Dedifferentiated amniotic fluid mesenchymal stem cell (primary cell): Measurements from ENCODE around the gene INO80D.
"Not testable (repeated sequence)": the region's sequence is repeated elsewhere in the genome, so short reads cannot be mapped to it uniquely, and the experiment has no call there.

Experiments
- DNase-seq: peaks from one replicate; pipeline ENCODE4 v3.0.0-alpha.2; 2016; ENCODE audit errors: extremely low spot score

The INO80D gene

GRCh38 chr2:206083602-206084438 lies 2.2 kb downstream of the INO80D start:
- no peak for DNase-seq

- DNase-seq = no peak
These were observed 3.6 kb downstream of the INO80D start for GRCh38 chr2:206082298-206082843.

DNA sequence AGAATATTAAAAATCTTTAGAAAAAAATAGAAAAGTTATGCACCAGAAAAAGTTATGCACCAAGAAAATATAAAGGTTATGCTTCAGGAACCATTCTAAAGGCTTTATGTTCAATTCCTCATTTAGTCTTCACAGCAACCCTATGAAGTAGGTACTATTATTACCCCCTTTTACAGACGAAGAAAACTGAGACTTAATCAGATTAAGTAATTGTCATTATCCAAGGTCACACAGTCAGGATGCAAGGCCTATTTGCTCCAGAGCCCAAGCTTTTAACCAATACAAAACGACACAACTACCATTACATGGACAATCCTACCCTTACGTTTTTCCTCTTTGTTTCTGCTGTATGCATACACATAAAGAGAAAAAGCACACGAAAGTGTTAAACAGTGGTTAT lies 5.0 kb downstream of the INO80D start:
- DNase-seq = no peak

GRCh38 chr2:206079699-206080465 lies 6.1 kb downstream of the INO80D start:
- DNase-seq = no peak

DNA sequence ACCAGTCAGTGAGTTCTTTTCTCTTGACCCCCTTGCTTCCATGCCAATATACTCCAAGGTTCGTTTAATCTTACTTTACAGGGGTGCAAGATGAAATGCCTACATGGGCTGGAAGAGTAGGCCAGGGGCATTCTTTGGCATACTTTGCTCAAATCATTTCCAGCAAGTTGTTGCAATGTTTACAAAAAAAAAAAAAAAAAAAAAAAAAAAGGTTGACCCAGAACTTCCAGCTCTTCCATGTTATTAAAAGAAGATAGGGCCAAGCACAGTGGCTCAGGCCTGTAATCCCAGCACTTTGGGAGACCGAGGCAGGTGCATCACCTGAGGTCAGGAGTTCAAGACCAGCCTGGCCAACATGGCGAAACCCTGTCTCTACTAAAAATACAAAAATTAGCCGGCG lies 8.1 kb downstream of the INO80D start:
- not testable (repeated sequence) for DNase-seq

DNA sequence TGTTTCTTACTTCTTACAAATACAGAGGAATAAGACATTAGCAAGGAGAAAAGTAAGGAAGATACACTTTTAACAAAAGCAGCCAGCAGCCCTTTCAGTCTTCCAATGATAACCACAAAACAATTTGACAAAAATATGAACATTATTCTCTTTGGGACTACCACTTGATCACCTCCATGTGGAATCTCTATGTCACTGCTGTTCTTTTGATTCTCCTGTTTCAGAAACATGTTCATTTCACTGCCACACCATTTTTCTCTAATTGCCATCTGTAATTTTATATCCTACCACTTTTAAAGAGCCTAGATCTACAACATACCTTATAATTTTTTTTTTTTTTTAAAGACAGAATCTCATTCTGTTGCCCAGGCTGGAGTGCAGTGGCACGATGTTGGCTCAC lies 10.9 kb downstream of the INO80D start:
- DNase-seq = no peak

DNA sequence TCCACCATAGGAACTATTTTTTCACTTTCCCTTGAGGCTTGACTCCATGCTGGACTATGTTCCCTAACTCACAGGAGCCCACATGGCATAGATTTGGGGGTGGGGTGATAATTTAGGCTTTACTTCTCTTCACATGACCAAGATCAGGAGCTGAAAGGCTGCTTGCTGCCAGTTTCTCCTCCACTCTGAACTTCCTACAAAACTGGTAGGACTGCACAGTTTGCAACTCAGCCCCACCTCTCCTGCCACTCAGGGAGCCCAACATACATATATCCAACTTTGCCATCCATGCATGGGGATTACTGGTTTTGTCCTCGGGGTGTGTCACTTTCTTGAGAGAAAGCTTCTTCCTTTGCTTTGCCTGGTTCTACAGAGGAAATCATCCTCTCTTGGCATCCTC lies 14.2 kb downstream of the INO80D start:
- DNase-seq = no peak

DNA sequence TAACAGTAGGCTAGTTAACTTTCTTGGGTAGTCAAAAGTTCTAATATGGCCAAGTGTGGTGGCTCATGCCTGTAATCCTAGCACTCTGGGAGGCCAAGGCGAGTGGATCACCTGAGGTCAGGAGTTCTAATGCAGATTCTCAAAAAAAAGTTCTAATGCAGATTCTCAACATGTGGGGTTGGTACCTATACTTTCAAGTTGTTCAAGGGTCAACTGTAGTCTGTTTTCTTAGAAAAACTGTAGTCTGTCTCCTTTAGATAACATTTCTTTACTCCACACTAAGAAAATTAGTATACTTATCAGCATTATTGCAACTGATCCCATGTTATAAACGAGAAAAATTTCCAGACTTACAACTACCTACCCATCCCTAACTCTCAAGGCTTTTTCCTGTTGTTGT lies 16.6 kb downstream of the INO80D start:
- no peak for DNase-seq

GRCh38 chr2:206068207-206068606 lies 17.8 kb downstream of the INO80D start:
- no peak for DNase-seq

DNA sequence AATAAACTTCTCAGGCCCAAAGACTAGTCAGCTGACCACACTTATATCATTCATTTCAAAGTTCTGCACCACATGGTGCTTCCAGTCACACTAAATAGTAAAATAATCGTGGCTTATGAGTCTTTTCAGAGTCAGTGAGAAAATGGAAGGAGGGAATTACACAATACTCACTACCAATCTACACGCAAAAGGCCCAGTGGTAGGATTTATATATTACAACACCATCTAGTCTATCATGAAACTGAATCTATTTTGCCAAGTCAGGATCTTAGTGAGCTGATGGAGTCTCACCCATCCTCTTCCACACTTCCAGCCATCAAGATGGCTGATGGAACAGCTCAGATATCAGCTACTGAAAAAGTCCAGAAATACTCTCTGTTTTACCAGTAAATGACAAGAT lies 21.9 kb downstream of the INO80D start:
- DNase-seq = no peak

GRCh38 chr2:206063635-206064034 lies 22.3 kb downstream of the INO80D start:
- DNase-seq = no peak

DNA sequence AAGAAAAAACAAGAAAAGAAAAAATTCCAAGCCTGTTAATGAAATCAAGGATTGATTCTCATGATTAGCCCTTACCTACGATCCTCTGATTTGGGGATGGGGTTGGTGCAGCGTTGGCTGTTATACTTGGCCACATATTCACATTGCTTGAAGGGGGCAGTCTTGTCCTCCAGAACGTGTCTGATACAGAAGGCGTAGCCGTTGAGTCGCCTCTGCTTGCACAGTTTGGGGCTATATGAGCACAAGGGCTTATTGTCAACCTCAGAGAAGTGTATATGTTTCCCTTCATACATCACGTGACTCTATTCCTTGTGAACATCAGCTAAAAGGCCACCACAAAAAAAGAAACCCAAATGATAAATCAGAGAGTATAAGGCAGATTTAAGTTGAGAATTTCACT lies 23.2 kb downstream of the INO80D start:
- DNase-seq = no peak

DNA sequence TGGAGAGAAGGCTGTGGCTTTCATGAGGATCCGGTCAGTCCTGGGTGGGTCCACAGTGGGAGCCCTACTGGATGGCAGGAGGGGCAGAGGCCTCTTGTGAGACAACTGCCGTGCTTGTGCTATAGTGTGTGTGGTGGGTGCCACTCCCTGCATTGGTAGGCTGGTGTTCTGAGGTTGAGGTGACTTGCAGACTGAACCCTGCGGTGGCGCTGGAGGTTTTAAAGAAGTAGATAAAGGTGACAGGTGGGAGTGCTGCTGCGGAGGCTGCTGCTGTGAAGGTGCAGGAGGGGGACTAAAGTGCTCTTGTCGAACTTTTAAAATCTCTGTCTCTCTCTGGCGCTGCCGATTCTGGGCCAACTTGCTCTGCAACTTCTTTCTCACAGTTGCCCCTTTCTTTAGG lies 29.7 kb downstream of the INO80D start:
- DNase-seq = no peak

- no peak for DNase-seq
These were observed 31.0 kb downstream of the INO80D start for GRCh38 chr2:206054952-206055351.

DNA sequence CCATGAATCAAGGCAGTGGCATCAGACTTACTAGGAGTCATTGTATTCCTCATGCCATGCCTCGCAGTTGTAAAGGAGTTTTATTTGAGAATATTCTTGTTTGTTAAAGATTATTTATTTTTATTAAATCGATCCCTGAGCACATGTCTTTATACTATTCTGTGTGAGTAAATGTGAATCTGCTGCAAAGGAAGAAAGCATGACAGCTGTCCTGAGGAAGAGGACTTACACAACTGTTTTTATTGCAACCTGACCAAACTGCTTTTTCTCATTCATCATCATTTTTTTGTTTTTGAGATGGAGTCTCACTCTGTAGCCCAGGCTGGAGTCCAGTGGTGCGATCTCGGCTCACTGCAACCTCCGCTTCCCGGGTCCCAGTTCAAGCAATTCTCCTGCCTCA lies 34.1 kb downstream of the INO80D start:
- DNase-seq = no peak

- no peak for DNase-seq
These were observed 36.6 kb downstream of the INO80D start for GRCh38 chr2:206049392-206049791.

DNA sequence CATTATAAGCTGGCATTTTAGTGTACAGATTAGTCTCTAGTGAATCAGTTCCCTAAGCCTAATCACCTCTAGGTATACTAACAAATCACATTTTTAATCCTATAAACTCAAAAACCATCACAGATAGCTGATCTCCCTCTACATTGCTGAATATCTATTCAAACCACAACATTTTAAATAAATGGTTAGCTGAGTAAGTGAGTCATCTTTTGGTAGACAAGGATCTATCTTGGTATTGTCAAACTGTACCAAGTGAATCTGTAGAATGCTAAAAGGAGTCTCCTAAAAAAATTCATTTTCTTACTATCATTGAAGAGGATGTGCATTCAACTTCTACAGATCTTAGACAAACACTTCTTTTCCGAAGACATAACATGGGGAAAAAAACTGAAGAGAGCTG lies 40.7 kb downstream of the INO80D start:
- no peak for DNase-seq

- no peak for DNase-seq
These were observed 45.4 kb downstream of the INO80D start for GRCh38 chr2:206040525-206040924.

DNA sequence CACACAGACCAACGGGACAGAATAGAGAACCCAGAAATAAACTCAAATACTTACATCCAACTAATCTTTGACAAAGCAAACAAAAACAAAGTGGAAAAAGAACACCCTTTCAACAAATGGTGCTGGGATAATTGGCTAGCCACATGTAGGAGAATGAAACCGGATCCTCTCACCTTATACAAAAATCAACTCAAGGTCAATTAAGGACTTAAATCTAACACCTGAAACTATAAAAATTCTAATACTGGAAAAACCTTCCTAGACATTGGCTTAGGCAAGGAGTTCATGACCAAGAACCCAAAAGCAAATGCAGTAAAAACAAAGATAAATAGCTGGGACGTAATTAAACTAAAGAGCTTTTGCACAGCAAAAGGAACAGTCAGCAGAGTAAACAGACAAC lies 50.6 kb downstream of the INO80D start:
- not testable (repeated sequence) for DNase-seq

DNA sequence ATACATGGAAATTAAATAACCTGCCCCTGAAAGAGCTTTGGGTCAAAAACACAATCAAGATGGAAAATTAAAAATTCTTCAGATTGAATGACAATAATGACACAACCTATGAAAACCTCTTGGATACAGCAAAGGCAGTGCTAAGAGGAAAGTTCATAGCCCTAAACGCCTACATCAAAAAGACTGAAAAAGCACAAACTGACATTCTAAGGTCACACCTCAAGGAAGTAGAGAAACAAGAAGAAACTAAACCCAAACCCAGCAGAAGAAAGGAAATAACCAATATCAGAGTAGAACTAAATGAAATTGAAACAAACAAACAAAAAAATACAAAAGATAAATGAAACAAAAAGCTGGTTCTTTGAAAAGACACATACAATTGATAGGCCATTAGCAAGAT lies 52.5 kb downstream of the INO80D start:
- DNase-seq = not testable (repeated sequence)

DNA sequence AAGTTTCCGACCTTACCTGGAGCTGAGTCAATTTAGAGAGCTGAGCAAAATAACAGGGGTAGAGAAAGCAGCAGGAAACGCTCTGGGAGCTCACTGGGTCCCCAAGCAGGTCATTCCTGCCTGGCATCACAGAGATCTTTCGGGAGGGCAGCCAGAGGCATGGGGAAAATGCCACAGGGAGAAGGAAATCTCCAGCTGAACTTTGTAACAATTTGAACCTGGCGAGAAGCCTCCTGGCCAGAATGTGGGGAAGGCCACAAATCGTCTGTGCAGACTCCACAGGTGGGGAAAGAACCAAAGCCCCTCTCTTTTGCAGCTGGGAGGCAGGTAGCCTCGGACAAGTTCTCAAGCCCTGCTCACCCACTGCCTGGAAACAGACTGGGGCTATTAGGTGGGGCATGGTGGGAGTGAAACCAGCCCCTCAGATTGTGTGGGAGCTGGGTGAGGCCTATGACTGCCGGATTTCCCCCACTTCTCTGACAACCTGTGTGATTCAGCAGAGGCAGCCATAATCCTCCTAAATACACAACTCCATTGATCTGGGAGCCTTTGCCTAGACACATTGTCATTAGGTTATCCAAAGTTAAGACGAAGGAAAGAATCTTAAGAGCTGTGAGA lies 53.9 kb downstream of the INO80D start:
- no peak for DNase-seq

DNA sequence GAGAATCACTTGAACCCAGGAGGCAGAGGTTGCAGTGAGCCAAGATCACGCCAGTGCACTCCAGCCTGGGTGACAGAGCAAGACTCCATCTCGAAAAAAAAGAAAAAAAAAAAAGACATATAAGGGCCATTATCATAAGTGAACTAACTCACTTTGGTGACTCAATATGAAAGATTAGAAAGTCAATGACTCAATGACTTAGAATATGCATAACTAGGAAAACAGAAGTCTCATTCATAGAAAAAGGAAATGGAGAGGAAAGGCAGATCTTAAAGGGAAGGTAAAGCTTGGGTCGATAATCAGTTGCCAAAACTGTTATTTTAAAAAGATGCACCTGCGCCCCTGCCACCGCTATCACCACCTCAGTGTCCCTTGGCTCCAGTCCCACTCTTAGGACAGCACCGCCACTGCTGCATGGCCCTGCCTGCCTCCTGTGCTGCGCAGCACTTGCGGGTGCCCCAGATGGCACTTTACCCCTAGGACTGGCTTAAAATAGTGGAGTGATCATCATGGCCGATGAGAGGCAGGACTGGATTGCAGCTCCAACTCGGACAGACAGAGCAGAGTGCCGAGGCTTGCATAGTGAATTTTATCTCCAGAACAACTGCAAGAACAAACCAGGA lies 54.7 kb downstream of the INO80D start:
- no peak for DNase-seq
